HG03045 (cell line): ENCODE results near the gene ADRA1B.
A peak's percentile ranks its signal among the peaks of the same experiment; 100 is the strongest.
"Not testable (repeated sequence)": the region's sequence is repeated elsewhere in the genome, so short reads cannot be mapped to it uniquely, and the experiment has no call there.

Experiments used
- ATAC-seq: cut with Tn5 transposase; IDR thresholded peaks from one replicate; pipeline ENCODE4 v1.9.1; 2021; ENCODE audit warnings: mild to moderate bottlenecking, moderate library complexity; ENCODE audit not compliant: unreplicated experiment

ADRA1B gene

GRCh38 chr5:160009591-160009989, 93.3 kb downstream of the ADRA1B start:
- ATAC-seq, result peak; percentile 13

DNA sequence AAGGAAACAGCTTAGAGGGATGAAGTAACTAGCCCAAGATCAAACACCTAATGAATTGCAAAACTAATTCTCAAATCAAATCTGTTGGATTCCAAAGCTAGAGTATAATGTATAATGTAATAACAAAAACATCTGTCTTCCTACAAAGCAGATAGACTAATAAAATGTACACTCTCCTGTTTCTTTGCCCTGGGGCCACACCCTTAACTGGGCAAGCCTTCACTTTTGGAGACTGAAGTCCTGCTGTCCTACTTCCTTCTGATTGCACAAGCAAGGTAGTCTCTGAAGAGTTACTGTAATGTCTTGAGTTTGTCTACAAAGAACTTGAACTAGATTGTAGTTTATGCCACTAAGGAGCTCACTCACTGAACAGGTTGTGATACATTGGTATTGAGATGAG, 95.2 kb downstream of the ADRA1B start:
- ATAC-seq, result no peak

GRCh38 chr5:160014197-160014596, 97.9 kb downstream of the ADRA1B start:
- ATAC-seq, result not testable (repeated sequence)

DNA sequence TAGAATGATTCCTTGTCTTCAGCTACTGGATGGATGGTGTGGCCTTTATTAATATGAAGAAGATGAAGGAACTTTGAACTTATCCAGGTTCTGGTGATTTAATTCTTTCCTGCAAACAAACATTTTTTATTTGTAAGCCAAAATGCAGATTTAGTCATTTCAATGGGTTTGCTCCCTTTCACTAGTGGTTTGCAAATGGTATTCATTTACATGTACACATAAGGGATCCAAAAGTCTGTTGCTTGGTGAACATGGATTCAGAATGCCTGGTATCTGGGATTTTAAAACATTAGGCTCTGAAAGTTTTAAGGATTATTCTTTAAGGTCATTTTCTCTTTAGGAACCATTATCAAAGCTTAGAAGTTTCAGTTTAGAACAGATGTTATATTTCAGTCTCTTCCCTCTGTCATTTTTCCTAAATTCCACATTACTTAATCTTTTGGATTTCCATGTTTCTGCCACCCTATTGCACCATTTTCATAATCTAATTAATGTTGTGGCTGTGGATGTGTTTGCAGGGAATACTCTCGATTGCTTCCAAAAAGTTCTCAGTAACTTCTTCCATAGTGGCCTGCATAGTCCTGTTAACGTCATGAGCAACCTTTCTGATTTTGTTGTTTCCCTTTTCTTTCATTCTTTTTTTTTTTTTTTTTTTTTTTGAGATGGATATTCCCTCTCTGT, 102.8 kb downstream of the ADRA1B start:
- ATAC-seq, result no peak

DNA sequence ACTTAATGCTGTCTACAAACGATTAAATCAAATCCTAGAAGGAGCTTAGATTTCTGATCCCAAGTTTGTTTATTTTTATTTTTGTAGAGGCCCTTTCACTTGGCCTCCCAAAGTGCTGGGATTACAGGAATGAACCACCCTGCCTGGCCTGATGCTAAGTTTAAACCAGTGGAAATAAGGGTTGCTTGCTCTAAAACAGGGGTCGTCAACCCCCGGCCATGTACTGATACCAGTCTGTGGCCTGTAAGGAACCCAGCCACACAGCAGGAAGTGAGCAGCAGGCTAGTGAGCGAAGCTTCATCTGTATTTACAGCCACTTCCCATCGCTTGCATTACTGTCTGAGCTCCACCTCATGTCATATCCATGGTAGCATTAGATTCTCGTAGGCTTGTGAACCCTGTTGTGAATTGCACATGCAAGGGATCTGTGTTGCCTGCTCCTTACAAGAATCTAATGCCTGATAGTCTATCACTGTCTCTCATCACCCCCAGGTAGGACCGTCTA, 104.0 kb downstream of the ADRA1B start:
- ATAC-seq, result no peak

DNA sequence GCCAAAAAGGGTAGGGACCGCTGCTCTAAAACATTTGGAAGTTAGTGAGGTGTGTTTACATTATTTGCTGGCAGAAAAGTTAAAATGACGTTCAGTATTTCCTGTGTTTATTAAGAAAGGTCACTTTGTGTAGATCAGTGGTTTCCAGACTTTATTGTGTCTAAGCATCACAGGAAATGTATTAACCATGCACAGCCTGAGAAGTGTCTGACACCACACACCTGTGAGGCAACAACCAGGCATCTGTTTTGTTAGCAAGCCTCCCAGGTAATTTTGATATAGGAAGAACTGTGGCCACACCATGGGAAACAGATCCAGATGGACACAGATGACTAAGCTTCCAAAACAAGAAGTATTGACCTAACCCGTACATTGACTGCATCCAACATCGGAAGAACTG, 104.7 kb downstream of the ADRA1B start:
- ATAC-seq, result no peak

DNA sequence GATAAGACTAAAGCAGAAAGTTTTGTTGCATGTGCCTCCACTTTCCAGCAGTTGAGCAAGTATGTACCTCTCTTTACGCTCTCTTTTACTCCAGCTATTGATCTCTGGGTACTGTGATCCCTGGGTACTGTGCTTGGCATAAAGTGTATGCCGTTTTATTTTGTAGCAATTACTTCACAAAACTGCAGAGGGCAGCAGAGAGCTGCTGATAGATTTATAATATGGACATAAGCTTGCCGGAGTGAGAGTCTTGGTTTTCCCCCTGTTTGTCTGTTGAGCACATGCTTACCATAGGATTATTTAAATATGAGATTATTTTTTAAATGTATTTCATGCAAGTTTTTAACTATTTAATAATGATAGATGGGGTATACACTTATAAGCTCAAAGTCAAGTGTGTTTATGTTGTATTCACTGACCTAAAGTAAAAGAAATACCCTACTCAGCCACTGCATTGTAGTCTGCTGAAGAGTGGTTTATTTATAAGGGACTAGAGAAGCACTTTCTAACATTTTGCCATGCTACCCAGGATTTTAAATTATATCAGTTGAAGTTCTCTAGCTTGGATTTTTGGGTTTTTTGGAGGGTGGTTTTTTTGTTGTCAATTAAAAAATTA, 105.7 kb downstream of the ADRA1B start:
- ATAC-seq, result peak; percentile 84
